ENCODE data around the gene LILRA5.
"Not testable (repeated sequence)": the region's sequence is repeated elsewhere in the genome, so short reads cannot be mapped to it uniquely, and the experiment has no call there.

The LILRA5 gene

DNA sequence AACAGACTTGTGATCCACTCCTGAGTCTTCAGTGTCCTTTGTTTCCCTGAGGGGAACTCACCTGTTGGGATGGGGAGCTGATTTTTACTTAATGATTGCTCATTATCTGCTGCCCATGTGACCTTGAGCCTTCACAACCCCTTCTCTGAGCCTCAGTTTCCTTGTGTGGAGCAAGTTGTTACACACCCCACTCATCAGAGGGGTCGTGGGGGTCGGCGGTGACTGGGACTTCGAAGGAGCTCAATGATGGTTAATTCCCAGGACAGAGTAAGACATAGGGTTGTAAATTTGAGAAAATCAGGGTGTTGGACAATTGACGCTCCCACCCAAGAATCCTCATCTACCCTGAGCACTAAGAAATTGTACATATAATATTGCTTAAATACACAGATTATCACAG lies 13.5 kb downstream of the LILRA5 start:
- DNase-seq, result no peak

DNA sequence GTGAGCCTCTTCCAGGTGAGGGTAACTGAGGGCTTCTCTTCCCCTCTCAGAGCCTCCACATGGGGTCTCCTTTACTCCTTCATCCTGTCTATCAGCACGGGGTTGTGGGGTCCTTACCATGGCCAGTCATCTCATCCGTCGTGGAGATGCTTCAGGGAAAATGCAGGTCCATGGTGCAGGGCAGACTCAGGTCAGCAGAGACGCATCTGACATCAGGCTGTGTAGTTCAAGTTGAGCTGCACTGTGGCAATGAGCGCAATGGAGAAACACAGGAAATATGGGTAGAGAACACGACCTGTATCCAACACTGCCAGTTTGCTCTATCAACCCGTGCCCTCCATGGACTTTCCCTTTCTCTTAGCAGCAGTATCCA lies 13.9 kb downstream of the LILRA5 start:
- no peak for DNase-seq

DNA sequence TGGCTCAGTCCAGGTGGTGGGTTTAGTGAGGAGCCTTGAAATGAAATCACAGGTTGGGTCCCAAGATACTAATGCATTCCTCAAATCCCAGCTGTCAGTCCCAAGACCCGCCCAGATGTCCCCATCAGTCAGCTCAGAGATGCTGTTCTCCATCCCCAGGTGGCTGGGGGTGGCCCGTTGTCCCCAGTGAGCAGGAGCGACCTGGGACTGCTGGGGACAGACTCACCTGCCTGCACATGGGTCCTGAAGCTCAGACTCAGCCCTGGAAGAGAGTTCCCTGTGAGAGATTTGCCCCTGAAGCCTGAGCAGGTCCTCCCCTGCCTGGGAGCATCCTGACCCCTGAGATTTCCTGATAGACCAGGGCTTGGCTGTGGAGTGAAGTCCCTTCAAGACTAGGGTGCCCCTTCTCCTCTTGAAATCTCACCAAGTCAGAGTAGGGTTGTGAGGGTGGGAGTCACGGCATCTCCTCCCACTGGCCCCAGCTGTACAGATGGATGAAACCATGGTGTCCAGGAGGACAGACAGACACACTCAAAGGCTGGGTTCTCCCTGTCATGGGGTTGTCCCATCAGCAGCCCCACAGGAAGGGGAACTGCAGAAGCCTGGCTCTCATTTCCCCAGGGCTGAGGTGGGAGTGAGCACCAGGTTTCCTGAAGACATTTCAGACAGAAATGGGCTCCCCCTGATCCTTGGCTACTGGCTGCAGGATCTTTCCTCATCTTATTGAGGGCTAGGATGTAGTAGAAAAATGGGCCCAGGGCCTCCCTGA lies 14.4 kb downstream of the LILRA5 start:
- DNase-seq, result no peak

- no peak for DNase-seq
These were observed 15.1 kb downstream of the LILRA5 start for GRCh38 chr19:54297759-54298305.

GRCh38 chr19:54294539-54294938 lies 18.4 kb downstream of the LILRA5 start:
- DNase-seq, result no peak

- DNase-seq, result not testable (repeated sequence)
These were observed 23.8 kb downstream of the LILRA5 start for GRCh38 chr19:54289160-54289559.

GRCh38 chr19:54287456-54287855 lies 25.5 kb downstream of the LILRA5 start:
- DNase-seq, result no peak

DNA sequence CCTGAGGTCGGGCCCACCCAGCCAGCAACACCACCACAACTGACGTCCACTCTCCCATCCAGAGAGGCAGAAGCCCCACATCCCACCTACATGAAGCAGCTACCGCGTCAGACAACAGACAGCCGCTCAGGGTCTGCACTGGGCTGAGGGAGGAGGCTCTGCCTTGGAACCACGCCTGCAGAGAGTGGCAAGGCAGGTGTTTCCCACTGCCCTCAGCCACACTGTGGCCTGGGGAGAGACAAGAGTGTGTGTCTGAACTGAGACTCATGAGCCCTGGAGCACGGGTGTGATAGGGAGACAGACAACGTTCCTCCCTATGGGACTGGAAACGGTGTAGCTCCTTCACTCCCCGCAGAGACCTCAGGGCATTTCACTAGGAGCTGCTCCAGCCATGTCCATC lies 26.7 kb downstream of the LILRA5 start:
- DNase-seq, result not testable (repeated sequence)

- not testable (repeated sequence) for DNase-seq
These were observed 27.4 kb downstream of the LILRA5 start for GRCh38 chr19:54285427-54286056.

DNA sequence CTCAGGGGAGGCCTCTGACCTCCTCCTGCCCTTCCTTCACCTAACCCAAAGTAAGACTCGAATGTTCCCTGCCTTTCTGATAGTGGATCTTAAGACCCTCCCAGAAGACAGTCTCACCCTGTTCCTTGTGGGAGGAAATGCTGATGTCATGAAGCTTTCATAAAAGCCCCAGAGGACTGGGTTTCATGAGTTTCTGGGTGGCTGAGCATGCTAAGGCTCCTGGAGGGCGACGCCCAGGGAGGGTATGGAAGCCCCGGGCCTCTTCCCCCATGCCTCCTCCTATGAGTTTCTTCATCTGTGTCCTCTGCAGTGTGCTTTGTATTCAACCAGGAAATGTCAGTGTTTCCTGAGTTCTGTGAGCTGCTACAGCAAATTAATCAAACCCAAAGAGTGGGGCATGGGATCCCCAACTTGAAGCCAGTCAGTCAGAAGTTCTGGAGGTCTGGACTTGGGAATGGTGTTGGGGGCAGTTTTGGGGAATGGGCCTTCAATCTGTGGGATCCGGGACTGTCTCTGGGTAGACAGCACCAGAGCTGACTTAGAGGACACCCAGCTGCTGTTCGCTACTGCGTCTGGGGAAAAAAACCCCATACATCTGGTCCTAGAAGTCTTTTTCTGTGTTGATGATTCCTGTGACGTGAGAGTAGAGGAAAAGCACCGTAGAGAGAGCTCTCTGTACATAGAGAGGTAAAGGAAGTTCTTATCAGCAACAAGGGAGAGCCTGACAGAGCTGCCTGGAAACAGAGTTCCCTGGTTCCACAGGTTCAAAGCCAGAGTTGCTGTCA lies 30.1 kb downstream of the LILRA5 start:
- DNase-seq, result no peak

DNA sequence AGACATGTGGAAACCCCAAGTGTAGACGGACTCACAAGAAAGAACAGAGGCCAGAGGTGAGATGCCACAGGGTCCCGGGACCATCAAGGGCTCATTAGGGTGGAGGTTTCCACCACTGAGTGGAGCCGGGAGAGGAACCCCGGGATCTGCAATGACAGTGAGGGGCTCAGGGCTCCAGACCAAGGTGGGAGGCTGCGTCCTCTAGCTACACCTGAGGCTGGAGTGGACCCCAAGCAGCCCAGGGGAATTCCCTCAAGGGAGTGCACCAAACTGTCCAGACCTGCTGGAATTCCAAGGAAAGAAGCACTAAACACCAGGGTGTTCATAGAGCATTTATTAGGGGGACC lies 31.3 kb downstream of the LILRA5 start:
- DNase-seq, result not testable (repeated sequence)

DNA sequence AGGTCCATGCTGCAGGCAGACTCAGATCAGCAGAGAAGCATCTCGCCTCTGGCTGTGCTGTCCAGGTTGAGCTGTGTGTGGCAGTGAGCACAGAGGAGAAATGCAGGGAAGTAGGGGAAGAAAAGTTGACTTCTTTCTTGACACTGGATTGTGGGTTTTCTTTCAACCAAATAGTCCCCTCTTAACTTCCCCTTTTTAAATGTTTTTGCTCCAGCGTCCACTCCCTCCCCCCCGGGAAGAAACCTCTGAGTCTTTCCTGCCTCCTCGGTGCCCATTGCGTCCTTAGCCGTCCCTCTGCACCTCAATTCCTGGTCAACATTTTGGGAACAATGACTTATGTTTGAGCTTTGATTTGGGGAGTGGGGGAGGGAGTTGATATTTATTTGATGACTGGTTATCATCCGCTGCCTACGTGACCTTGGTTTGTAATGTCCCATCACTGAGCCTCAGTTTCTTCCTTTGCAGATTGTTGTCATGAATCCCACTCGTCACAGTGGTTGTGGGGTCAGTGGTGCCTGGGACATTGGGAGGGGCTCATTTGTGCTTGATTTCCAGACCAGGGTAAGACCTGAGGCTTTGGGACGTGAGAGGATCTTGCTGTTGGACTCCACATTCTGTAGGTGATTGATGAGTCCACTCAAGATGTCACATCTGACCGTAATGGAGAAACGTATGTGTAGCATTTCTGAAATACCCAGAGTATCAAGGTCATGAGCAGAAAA lies 31.8 kb downstream of the LILRA5 start, which contains the start of gene LILRB2:
Gene LILRB2 (minus strand): TSS at position 104 of the 722 bp plus-strand sequence. CDS start 614 bp downstream, outside the sequence.
- no peak for DNase-seq

DNA sequence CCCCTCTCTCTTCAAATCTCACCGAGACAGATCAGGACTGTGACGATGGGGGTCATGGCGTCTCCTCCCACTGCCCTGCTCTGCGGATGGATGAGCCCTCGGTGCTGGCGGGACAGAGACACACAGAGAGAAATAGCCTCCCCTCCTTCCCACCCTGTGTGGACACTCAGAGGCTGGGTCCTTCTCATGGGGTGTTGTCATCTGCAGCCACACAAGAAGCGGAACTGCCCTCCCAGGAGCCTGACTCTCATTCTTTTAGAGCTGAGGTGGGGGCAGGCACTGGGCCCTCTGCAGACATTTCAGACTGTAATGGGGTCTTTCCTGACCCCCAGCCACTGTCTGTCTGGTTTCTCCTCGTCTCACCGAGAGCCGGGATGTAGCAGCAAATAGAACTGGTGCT lies 32.5 kb downstream of the LILRA5 start:
- not testable (repeated sequence) for DNase-seq

- DNase-seq, result not testable (repeated sequence)
These were observed 32.9 kb downstream of the LILRA5 start for GRCh38 chr19:54280025-54280424.

- no peak for DNase-seq
These were observed 33.5 kb downstream of the LILRA5 start for GRCh38 chr19:54279406-54279962.

DNA sequence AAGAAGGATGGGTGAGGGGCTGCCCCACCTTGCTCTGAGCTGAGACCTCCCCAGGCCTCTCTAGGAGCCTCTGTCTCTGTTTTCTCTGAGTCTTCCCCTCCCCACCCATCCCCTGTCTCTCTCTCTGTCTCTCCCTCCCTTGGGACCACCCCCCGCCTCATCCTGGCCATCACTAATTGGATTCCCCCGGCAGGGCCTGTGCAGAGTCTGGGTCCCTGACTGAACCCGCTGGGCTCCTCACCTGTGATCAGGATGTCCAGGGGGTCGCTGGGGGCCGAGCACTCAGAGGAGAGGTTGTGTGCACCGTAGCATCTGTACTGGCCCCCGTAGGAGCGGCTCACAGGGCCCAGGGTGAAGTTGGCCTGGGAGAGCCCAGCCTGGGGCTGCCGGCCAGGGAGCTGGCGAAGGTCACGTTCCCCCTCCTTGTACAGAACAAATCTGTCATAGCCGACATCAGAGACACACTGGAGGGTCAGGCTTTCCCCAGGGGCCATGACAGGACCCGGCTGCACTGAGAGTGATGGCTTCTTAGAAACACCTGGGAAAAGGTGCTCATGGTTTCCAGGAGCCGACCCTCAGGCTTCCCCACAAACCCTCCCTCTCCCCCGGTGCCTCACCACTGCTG lies 34.3 kb downstream of the LILRA5 start:
- not testable (repeated sequence) for DNase-seq

GRCh38 chr19:54278056-54278455 lies 34.9 kb downstream of the LILRA5 start:
- DNase-seq, result not testable (repeated sequence)

GRCh38 chr19:54277111-54277615 lies 35.8 kb downstream of the LILRA5 start:
- not testable (repeated sequence) for DNase-seq

DNA sequence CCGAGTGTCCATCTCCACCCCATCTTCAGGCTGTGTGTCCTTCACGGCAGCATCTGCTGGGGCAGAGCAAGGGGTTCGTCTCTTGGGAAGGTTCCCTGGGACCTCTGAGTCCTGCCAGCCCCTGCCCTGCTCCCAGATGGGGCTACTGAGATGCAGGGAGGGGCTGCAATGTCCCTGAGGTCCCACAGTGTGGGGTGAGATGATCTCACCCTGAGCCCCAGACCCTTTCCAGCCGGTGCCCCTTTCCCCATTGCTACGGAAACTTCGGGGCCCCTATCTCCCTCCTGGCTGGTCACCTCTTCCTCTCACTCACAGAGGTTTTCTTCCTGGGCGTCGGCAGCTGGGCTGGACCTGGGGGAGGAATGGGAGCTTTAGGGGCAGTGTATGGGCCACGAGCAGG lies 37.0 kb downstream of the LILRA5 start:
- DNase-seq, result no peak

DNA sequence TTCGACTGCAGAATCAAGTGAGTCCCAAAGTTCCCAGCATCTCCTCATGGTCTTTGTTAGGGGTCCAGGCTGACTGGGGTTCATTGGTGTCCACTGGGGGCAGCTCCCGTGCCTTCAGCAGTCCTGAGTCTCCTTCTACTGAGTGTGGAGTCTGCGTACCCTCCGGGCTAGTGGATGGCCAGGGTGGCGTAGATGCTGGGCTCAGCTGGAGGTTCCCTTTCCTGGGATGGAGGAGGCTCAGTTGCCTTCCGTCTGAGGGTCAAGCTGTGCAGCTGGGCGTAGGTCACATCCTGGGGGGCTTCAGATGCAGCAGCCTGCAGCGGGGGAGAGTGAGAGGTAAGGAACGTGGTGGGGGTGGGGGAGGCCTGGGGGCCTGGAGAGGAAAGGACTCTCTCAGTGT lies 38.5 kb downstream of the LILRA5 start:
- not testable (repeated sequence) for DNase-seq

GRCh38 chr19:54273821-54274220 lies 39.1 kb downstream of the LILRA5 start:
- DNase-seq, result no peak

GRCh38 chr19:54272181-54272580 lies 40.8 kb downstream of the LILRA5 start:
- DNase-seq, result not testable (repeated sequence)
